Measurements from ENCODE around the gene PSORS1C2.

PSORS1C2 gene

GRCh38 chr6:31114541-31114878 lies 24.4 kb downstream of the PSORS1C2 start, which contains the start of gene PSORS1C1:
Gene PSORS1C1 (plus strand): TSS chr6:31114800. CDS start chr6:31129633, 14,833 bp downstream.
- DNase-seq (ENCODE audit: low read depth in 2 of 2), result no peak

GRCh38 chr6:31113861-31114540 lies 24.9 kb downstream of the PSORS1C2 start:
- no peak for DNase-seq (ENCODE audit: low read depth in 2 of 2)

- no peak for DNase-seq (ENCODE audit: low read depth in 2 of 2)
These were observed 26.4 kb downstream of the PSORS1C2 start, which contains the start of gene C6orf15 for GRCh38 chr6:31112478-31112877. Gene C6orf15 (minus strand): TSS chr6:31112575. CDS start chr6:31112555, 20 bp downstream.

- DNase-seq (ENCODE audit: low read depth in 2 of 2), result no peak
These were observed 27.2 kb downstream of the PSORS1C2 start for GRCh38 chr6:31111712-31112111.

GRCh38 chr6:31110825-31111582 lies 27.9 kb downstream of the PSORS1C2 start:
- DNase-seq (ENCODE audit: low read depth in 2 of 2), result no peak

GRCh38 chr6:31107052-31107451 lies 31.8 kb downstream of the PSORS1C2 start:
- DNase-seq (ENCODE audit: low read depth in 2 of 2), result no peak

GRCh38 chr6:31103136-31103535 lies 35.7 kb downstream of the PSORS1C2 start:
- no peak for DNase-seq (ENCODE audit: low read depth in 2 of 2)

- no peak for DNase-seq (ENCODE audit: low read depth in 2 of 2)
These were observed 40.4 kb downstream of the PSORS1C2 start for GRCh38 chr6:31098449-31098938.

GRCh38 chr6:31096656-31097055 lies 42.2 kb downstream of the PSORS1C2 start:
- no peak for DNase-seq (ENCODE audit: low read depth in 2 of 2)

- DNase-seq (ENCODE audit: low read depth in 2 of 2), result no peak
These were observed 42.7 kb downstream of the PSORS1C2 start for GRCh38 chr6:31096215-31096614.

- no peak for DNase-seq (ENCODE audit: low read depth in 2 of 2)
These were observed 44.4 kb downstream of the PSORS1C2 start for GRCh38 chr6:31094389-31094881.

GRCh38 chr6:31092769-31093505 lies 45.9 kb downstream of the PSORS1C2 start:
- DNase-seq (ENCODE audit: low read depth in 2 of 2), result no peak

- DNase-seq (ENCODE audit: low read depth in 2 of 2), result no peak
These were observed 46.6 kb downstream of the PSORS1C2 start for GRCh38 chr6:31092238-31092637.

GRCh38 chr6:31091680-31092079 lies 47.2 kb downstream of the PSORS1C2 start:
- no peak for DNase-seq (ENCODE audit: low read depth in 2 of 2)

- DNase-seq (ENCODE audit: low read depth in 2 of 2), result no peak
These were observed 47.9 kb downstream of the PSORS1C2 start for GRCh38 chr6:31090973-31091364.

GRCh38 chr6:31090275-31090972 lies 48.4 kb downstream of the PSORS1C2 start:
- no peak for DNase-seq (ENCODE audit: low read depth in 2 of 2)
